Subcutaneous abdominal adipose tissue (tissue), 5 donors: Measurements from ENCODE around the gene ZBTB48.

Experiments used
- H3K27ac ChIP-seq: one replicate; pipeline ENCODE4 v1.7.0; 2013; ENCODE audit warnings: low read depth, mild to moderate bottlenecking, inconsistent platforms, low read length, moderate library complexity
- H3K27me3 ChIP-seq, 5 donors: one replicate each; pipeline ENCODE4 v1.7.0; 2013; ENCODE audit warnings: low read length in 5 of 5, inconsistent platforms in 1 of 5; ENCODE audit not compliant: control insufficient read depth in 5 of 5, insufficient read depth in 4 of 5
- H3K36me3 ChIP-seq, 5 donors: one replicate each; pipeline ENCODE4 v1.7.0; 2013; ENCODE audit warnings: low read length in 5 of 5; ENCODE audit not compliant: control insufficient read depth in 5 of 5, insufficient read depth in 5 of 5
- H3K4me1 ChIP-seq, 5 donors: one replicate each; pipeline ENCODE4 v1.7.0; 2013; ENCODE audit warnings: low read length in 5 of 5, mild to moderate bottlenecking in 3 of 5, moderate library complexity in 1 of 5; ENCODE audit not compliant: control insufficient read depth in 5 of 5, insufficient read depth in 5 of 5
- H3K4me3 ChIP-seq, 5 donors: one replicate each; pipeline ENCODE4 v1.7.0; 2013; ENCODE audit warnings: low read length in 5 of 5, low read depth in 1 of 5
- H3K9ac ChIP-seq, 5 donors: one replicate each; pipeline ENCODE4 v1.7.0; 2013; ENCODE audit warnings: low read length in 5 of 5, mild to moderate bottlenecking in 4 of 5, moderate library complexity in 3 of 5
- H3K9me3 ChIP-seq, 5 donors: one replicate each; pipeline ENCODE4 v1.7.0; 2013; ENCODE audit warnings: low read length in 5 of 5; ENCODE audit not compliant: control insufficient read depth in 5 of 5
- donor health status: healthy.
- donor health status: healthy.
- donor health status: healthy.
- donor health status: healthy.
- donor health status: healthy.

Gene ZBTB48

GRCh38 chr1:6603238-6603914, 23.6 kb downstream of the ZBTB48 start:
- peak overlapping the region; percentile 100 for H3K27ac ChIP-seq
- H3K4me3 ChIP-seq, result peak overlapping the region; percentile 65 to 99 (median 73)
- peaks cover 0 to 11% (median 6%) of the 10 kb centered on the region in 5 donors for H3K36me3 ChIP-seq
- peak overlapping the region; percentile 91 to 99 (median 96) for H3K9ac ChIP-seq
- peaks cover 13 to 62% (median 50%) of the 10 kb centered on the region in 5 donors for H3K4me1 ChIP-seq
- no peaks in the 10 kb centered on the region for H3K27me3 ChIP-seq
- no peaks in the 10 kb centered on the region for H3K9me3 ChIP-seq

- Histone ChIP-seq H3K36me3 (peaks cover 0 to 5% (median 3%) of the 10 kb centered on the region in 5 donors), H3K4me3 (peak overlapping the region; percentile 65 to 99 (median 73)), H3K27me3 (no peaks in the 10 kb centered on the region), H3K9ac (peak overlapping the region; percentile 91 to 99 (median 96)), H3K27ac (peak overlapping the region; percentile 100), H3K4me1 (peaks cover 13 to 57% (median 46%) of the 10 kb centered on the region in 5 donors), H3K9me3 (no peaks in the 10 kb centered on the region)
Observed at GRCh38 chr1:6603915-6604558, 24.2 kb downstream of the ZBTB48 start.

- Histone ChIP-seq H3K36me3 (peaks cover 0 to 7% (median 0%) of the 10 kb centered on the region in 5 donors), H3K4me1 (peaks cover 2 to 42% (median 31%) of the 10 kb centered on the region in 5 donors), H3K27ac (peak overlapping the region; percentile 90), H3K9me3 (no peaks in the 10 kb centered on the region), H3K27me3 (no peaks in the 10 kb centered on the region), H3K9ac (peak overlapping the region; percentile 52 to 94 (median 87)), H3K4me3 (peak overlapping the region; percentile 70 to 94 (median 83))
Observed at GRCh38 chr1:6612641-6613360, 33.0 kb downstream of the ZBTB48 start.

GRCh38 chr1:6613361-6614018, 33.7 kb downstream of the ZBTB48 start, which contains the start of gene PHF13:
TSS of gene PHF13 (plus strand) at chr1:6613731. CDS start at chr1:6614067, 336 bp downstream.
- Histone ChIP-seq H3K9me3 (no peaks in the 10 kb centered on the region), H3K4me1 (peaks cover 3 to 49% (median 31%) of the 10 kb centered on the region in 5 donors), H3K36me3 (peaks cover 0 to 8% (median 0%) of the 10 kb centered on the region in 5 donors), H3K27ac (peak within 1 kb of the TSS; percentile 90), H3K9ac (peak within 1 kb of the TSS; percentile 52 to 96 (median 93)), H3K4me3 (peak within 1 kb of the TSS; percentile 70 to 94 (median 83)), H3K27me3 (no peaks in the 10 kb centered on the region)

GRCh38 chr1:6614019-6614928, 34.5 kb downstream of the ZBTB48 start:
- H3K4me1 ChIP-seq, result peaks cover 3 to 49% (median 31%) of the 10 kb centered on the region in 5 donors
- H3K4me3 ChIP-seq, result peak overlapping the region in 4 of 5 donors; percentile 67 to 78 (median 73)
- peaks cover 0 to 12% (median 2%) of the 10 kb centered on the region in 5 donors for H3K36me3 ChIP-seq
- H3K27me3 ChIP-seq, result no peaks in the 10 kb centered on the region
- H3K9me3 ChIP-seq, result no peaks in the 10 kb centered on the region
- peak overlapping the region; percentile 81 for H3K27ac ChIP-seq
- peak overlapping the region in 4 of 5 donors; percentile 68 to 96 (median 74) for H3K9ac ChIP-seq

- Histone ChIP-seq H3K36me3 (peaks cover 0 to 20% (median 9%) of the 10 kb centered on the region in 5 donors), H3K9me3 (no peaks in the 10 kb centered on the region), H3K4me1 (peaks cover 3 to 49% (median 31%) of the 10 kb centered on the region in 5 donors), H3K9ac (peak overlapping the region in 4 of 5 donors; percentile 53 to 80 (median 76)), H3K27ac (peak overlapping the region; percentile 67), H3K27me3 (no peaks in the 10 kb centered on the region), H3K4me3 (peak overlapping the region; percentile 59 to 78 (median 67))
Observed at GRCh38 chr1:6614929-6615785, 35.4 kb downstream of the ZBTB48 start.

- no peak overlapping the region for H3K4me3 ChIP-seq
- no peak overlapping the region for H3K27ac ChIP-seq
- no peaks in the 10 kb centered on the region for H3K27me3 ChIP-seq
- peaks cover 5 to 59% (median 42%) of the 10 kb centered on the region in 5 donors for H3K4me1 ChIP-seq
- H3K9me3 ChIP-seq, result no peaks in the 10 kb centered on the region
- H3K36me3 ChIP-seq, result peaks cover 0 to 43% (median 29%) of the 10 kb centered on the region in 5 donors
- H3K9ac ChIP-seq, result no peak overlapping the region
Observed at GRCh38 chr1:6619045-6619444, 39.3 kb downstream of the ZBTB48 start.
